HepG2 (cell line): ENCODE results near the gene CNIH3. TPM values are rescaled to one million over a fixed set of nuclear protein-coding genes. Genes with fewer than 3 reads are reported as not detected.

Source experiments
- ATAC-seq: fragments of 200-7000 bp; cut with Tn5 transposase; 3 replicates; pipeline ENCODE4 v1.9.1; 2020; ENCODE audit warnings: mild to moderate bottlenecking, moderate library complexity
- BruUV-seq: library from RNA; stranded (reverse); fragments of 400-500 nt; replicated peaks from 2 replicates; lab custom pipeline; 2021; lab: Mats Ljungman, UMichigan
- CTCF ChIA-PET: fragments of 300-600 bp; formaldehyde crosslinking; extraction: SDS; loops from one replicate; lab custom pipeline; 2021; ENCODE audit warnings: low total read pairs, inconsistent platforms, low intra/inter-chr PET ratio; lab: Yijun Ruan, JAX
- POLR2A ChIA-PET: fragments of 350-600 bp; sonication (Branson Sonifier 250); formaldehyde crosslinking; loops from one replicate; lab custom pipeline; 2020; ENCODE audit warnings: antibody characterized with exemption, inconsistent platforms; lab: Yijun Ruan, JAX
- DNase-seq: peaks from one replicate; pipeline ENCODE4 v3.0.0-alpha.2; 2015; ENCODE audit warnings: low spot score
- FAIRE-seq: peaks from 3 replicates; lab custom pipeline; 2011; peaks lifted over from hg19 to GRCh38; lab: Jason Lieb, UNC
- H2AFZ ChIP-seq: one replicate; pipeline ENCODE4 v1.6.1; 2011; ENCODE audit warnings: low read length, inconsistent platforms
- H3K27ac ChIP-seq: fragments of 300-600 bp; 3 replicates; pipeline ENCODE4 v1.8.0; 2011; ENCODE audit warnings: mixed run types, mild to moderate bottlenecking, mixed read lengths, low read length, inconsistent platforms; ENCODE audit not compliant: insufficient read depth; ENCODE audit errors: extremely low read length
- H3K27me3 ChIP-seq, 2 experiments: fragments of 200-600 bp in 1 of 2; 2 replicates in 1 of 2; 3 replicates in 1 of 2; pipeline versions ENCODE4 v1.6.0 to v1.8.0; 2011; ENCODE audit warnings: low read length in 2 of 2, mild to moderate bottlenecking in 2 of 2, moderate library complexity in 2 of 2, inconsistent platforms in 1 of 2; ENCODE audit not compliant: insufficient read depth in 2 of 2, control insufficient read depth in 1 of 2
- H3K36me3 ChIP-seq, 2 experiments: fragments of 200-600 bp in 1 of 2; replicated peaks in 1 of 2; 2 replicates in 1 of 2; 3 replicates in 1 of 2; pipeline versions ENCODE4 v1.5.1 to v1.8.0; 2011; ENCODE audit warnings: low read length in 2 of 2, inconsistent platforms in 1 of 2; ENCODE audit not compliant: insufficient read depth in 2 of 2, control insufficient read depth in 1 of 2
- H3K4me1 ChIP-seq: 2 replicates; pipeline ENCODE4 v1.5.1; 2012; ENCODE audit warnings: low read length, inconsistent platforms; ENCODE audit not compliant: insufficient read depth
- H3K4me2 ChIP-seq: 2 replicates; pipeline ENCODE4 v1.6.0; 2011; ENCODE audit warnings: low read depth, low read length, inconsistent platforms
- H3K4me3 ChIP-seq, 3 experiments: fragments of 200-600 bp in 1 of 3; sonication (generic), shearing (Covaris generic) in 1 of 3; replicated peaks in 1 of 3; 2 replicates each; pipeline ENCODE4 v1.5.1; 2011 to 2016; ENCODE audit warnings: low read length in 3 of 3, inconsistent platforms in 2 of 3, low read depth in 2 of 3, mild to moderate bottlenecking in 2 of 3, control low read depth in 1 of 3, mixed read lengths in 1 of 3; ENCODE audit not compliant: insufficient read depth in 1 of 3
- H3K79me2 ChIP-seq: one replicate; pipeline ENCODE4 v1.6.1; 2011; ENCODE audit warnings: low read length, inconsistent platforms; ENCODE audit not compliant: insufficient read depth
- H3K9ac ChIP-seq: 2 replicates; pipeline ENCODE4 v1.6.0; 2011; ENCODE audit warnings: mild to moderate bottlenecking, low read depth, low read length, inconsistent platforms; ENCODE audit not compliant: insufficient read depth
- H3K9me3 ChIP-seq: 2 replicates; pipeline ENCODE4 v1.5.1; 2012; ENCODE audit warnings: mild to moderate bottlenecking, low read length
- H4K20me1 ChIP-seq: 2 replicates; pipeline ENCODE4 v1.6.0; 2011; ENCODE audit warnings: inconsistent platforms, mild to moderate bottlenecking, low read length, moderate library complexity; ENCODE audit not compliant: insufficient read depth
- ATF3 ChIP-seq: sonication (generic); formaldehyde crosslinking; IDR thresholded peaks from 2 replicates; pipeline ENCODE4 v1.4.0; 2020; ENCODE audit warnings: missing genetic modification reagents
- ATF7 ChIP-seq, 2 experiments: fragments of 450-650 bp in 1 of 2; sonication (generic) in 1 of 2; formaldehyde crosslinking in 1 of 2; IDR thresholded peaks; 2 replicates each; pipeline versions ENCODE4 v1.4.0 to v1.6.1; 2016 to 2020; ENCODE audit warnings: antibody characterized with exemption in 1 of 2, mild to moderate bottlenecking in 1 of 2, missing genetic modification reagents in 1 of 2
- CHD4 ChIP-seq: fragments of 200-600 bp; sonication (generic); IDR thresholded peaks from 2 replicates; pipeline ENCODE4 v1.7.0; 2017; ENCODE audit warnings: mild to moderate bottlenecking, low read length, borderline replicate concordance
- CSRNP2 ChIP-seq: sonication (generic); formaldehyde crosslinking; conservative IDR thresholded peaks from 2 replicates; pipeline ENCODE4 v1.8.0; 2022; ENCODE audit warnings: low read depth, missing genetic modification reagents
- MAZ ChIP-seq, 2 experiments: sonication (generic) in 1 of 2; formaldehyde crosslinking in 1 of 2; IDR thresholded peaks; 2 replicates each; pipeline versions ENCODE4 v1.5.0 to v1.6.1; 2012 to 2020; ENCODE audit warnings: low read depth in 2 of 2, mild to moderate bottlenecking in 2 of 2, borderline replicate concordance in 1 of 2, improper control_type of control experiment in 1 of 2, low read length in 1 of 2, missing genetic modification reagents in 1 of 2, moderate library complexity in 1 of 2
- NR2C2 ChIP-seq: sonication (generic); formaldehyde crosslinking; IDR thresholded peaks from 2 replicates; pipeline ENCODE4 v1.4.0; 2020; ENCODE audit warnings: missing genetic modification reagents, mild to moderate bottlenecking, moderate library complexity, borderline replicate concordance
- NR2F1 ChIP-seq, 2 experiments: fragments of 450-650 bp in 1 of 2; formaldehyde crosslinking in 1 of 2; IDR thresholded peaks; 2 replicates each; pipeline versions ENCODE4 v1.5.0 to v1.6.1; 2016 to 2020; ENCODE audit warnings: mild to moderate bottlenecking in 1 of 2, missing compliant biosample characterization in 1 of 2, missing genetic modification reagents in 1 of 2, moderate library complexity in 1 of 2
- ONECUT2 ChIP-seq: sonication (generic); formaldehyde crosslinking; IDR thresholded peaks from 2 replicates; pipeline ENCODE4 v1.4.0; 2020; ENCODE audit warnings: missing genetic modification reagents
- SMARCE1 ChIP-seq: fragments of 450-650 bp; IDR thresholded peaks from 2 replicates; pipeline ENCODE4 v1.6.1; 2017; ENCODE audit warnings: borderline replicate concordance
- TBL1XR1 ChIP-seq: fragments of 150-350 bp; IDR thresholded peaks from 2 replicates; pipeline ENCODE4 v1.6.1; 2014; ENCODE audit warnings: borderline replicate concordance, low read length; ENCODE audit not compliant: partially characterized antibody
- ZNF10 ChIP-seq: sonication (generic); formaldehyde crosslinking; IDR thresholded peaks from 2 replicates; pipeline ENCODE4 v1.4.0; 2020; ENCODE audit warnings: mild to moderate bottlenecking, low read depth, missing genetic modification reagents, borderline replicate concordance
- ZNF510 ChIP-seq: sonication (generic); formaldehyde crosslinking; IDR thresholded peaks from 2 replicates; pipeline ENCODE4 v1.4.0; 2020; ENCODE audit warnings: low read depth, mild to moderate bottlenecking, missing genetic modification reagents
- ZNF567 ChIP-seq: sonication (generic); formaldehyde crosslinking; IDR thresholded peaks from 2 replicates; pipeline ENCODE4 v1.8.1; 2023; ENCODE audit warnings: mild to moderate bottlenecking, missing genetic modification reagents, borderline replicate concordance
- ZNF572 ChIP-seq: sonication (generic); formaldehyde crosslinking; IDR thresholded peaks from 2 replicates; pipeline ENCODE4 v1.5.1; 2020; ENCODE audit warnings: mild to moderate bottlenecking, missing genetic modification reagents
- ZNF720 ChIP-seq: sonication (generic); formaldehyde crosslinking; IDR thresholded peaks from 2 replicates; pipeline ENCODE4 v1.4.0; 2020; ENCODE audit warnings: missing genetic modification reagents
- WGBS: methylation state at CpG from one replicate; pipeline ENCODE4 v1.1.6; 2017; ENCODE audit warnings: low lambda C conversion rate; 5-methylcytosine and 5-hydroxymethylcytosine counted together
- in situ Hi-C: cut with HindIII; loops from 2 replicates; pipeline ENCODE4 v1.10.0; 2017; ENCODE audit warnings: low pct_unique_long_range_greater_than_20kb; ENCODE audit not compliant: extremely low pct_ligation_motif_present
- intact Hi-C: fragments of 100-400 bp; cut with micrococcal nuclease; formaldehyde crosslinking; loops from one replicate; pipeline ENCODE4 v1.10.0; 2022; ENCODE audit not compliant: unreplicated experiment
- polyA plus RNA-seq, 8 experiments: library from polyadenylated mRNA; depleted of rRNA in 3 of 8; stranded (reverse) in 7 of 8; unstranded in 1 of 8; fragments of >200 nt; fragmentation: Illumina TruSeq in 4 of 8; extraction: Trizol in 4 of 8; gene quantifications; 2 replicates each; pipeline versions ENCODE4 v1.2.1 to v1.2.3, GENCODE V29; 2011 to 2016; ENCODE audit warnings: low read depth in 4 of 8, missing spikeins in 1 of 8, mixed read lengths in 1 of 8; ENCODE audit not compliant: insufficient read depth in 1 of 8
- total RNA-seq, 5 experiments: library from RNA; depleted of rRNA; stranded (reverse); fragments of >200 nt; fragmentation: Illumina TruSeq; extraction: Trizol; gene quantifications; 2 replicates each; pipeline ENCODE4 v1.2.3, GENCODE V29; 2016; ENCODE audit warnings: low read depth in 1 of 5

CNIH3 gene
- total and polyA plus RNA-seq, 2 of the 13 experiments (the other 11 are each of a cell fraction or from before 2014, with no cell fraction given), result 0.36 to 1.1 TPM

- DNase-seq (no peak), ATAC-seq (no peak), FAIRE-seq (no peak)
- Histone ChIP-seq H3K4me3 (no peak overlapping the region), H3K9me3 (no peaks in the 10 kb centered on the region), H3K79me2 (no peaks in the 10 kb centered on the region), H3K4me1 (peaks cover 16% of the 10 kb centered on the region), H3K9ac (no peak overlapping the region), H2AFZ (no peak overlapping the region), H3K27me3 (no peaks in the 10 kb centered on the region), H4K20me1 (no peaks in the 10 kb centered on the region)
- BruUV-seq, result no TSS peak
- in situ Hi-C loops, result no loop called here
- intact Hi-C loops, result no loop called here
- CTCF ChIA-PET, result no interaction called here
- POLR2A ChIA-PET, result no interaction called here
- peak; percentile 57; the same call in 1 of the 2 replicates for TF ChIP-seq ATF7 (IDR thresholded peaks at IDR 0.05)
- TF ChIP-seq ATF7 (CRISPR knock-in tag; IDR thresholded peaks at IDR 0.05), result no peak
- no peak for TF ChIP-seq TBL1XR1
- TF ChIP-seq ZNF510 (CRISPR knock-in tag), result no peak
- no peak for TF ChIP-seq MAZ (IDR thresholded peaks at IDR 0.05; ENCODE audit: borderline replicate concordance, low read depth, low read length)
- no peak for TF ChIP-seq MAZ (CRISPR knock-in tag; IDR thresholded peaks at IDR 0.05; ENCODE audit: low read depth)
- TF ChIP-seq, all 625 proteins: peak for 1
- Histone ChIP-seq H3K27ac (no peak overlapping the region), H3K4me2 (no peak overlapping the region), H3K36me3 (no peaks in the 10 kb centered on the region)
- 45% methylated on average over 1 of the region's 1 CpG for WGBS
Observed at GRCh38 chr1:224730540-224730939, 114.4 kb downstream of the CNIH3 start.

GRCh38 chr1:224730965-224731364, 114.8 kb downstream of the CNIH3 start:
- ChIA-PET CTCF (no interaction called here), POLR2A (no interaction called here)
- peaks cover 16% of the 10 kb centered on the region for H3K4me1 ChIP-seq
- no peak overlapping the region for H3K27ac ChIP-seq
- intact Hi-C loops, result no loop called here
- H3K79me2 ChIP-seq, result no peaks in the 10 kb centered on the region
- in situ Hi-C loops, result no loop called here
- no peak for FAIRE-seq
- H4K20me1 ChIP-seq, result no peaks in the 10 kb centered on the region
- H3K27me3 ChIP-seq, result no peaks in the 10 kb centered on the region
- H3K9me3 ChIP-seq, result no peaks in the 10 kb centered on the region
- H2AFZ ChIP-seq, result no peak overlapping the region
- no peak overlapping the region for H3K4me3 ChIP-seq
- no peaks in the 10 kb centered on the region for H3K36me3 ChIP-seq
- ATAC-seq, result no peak
- no peak overlapping the region for H3K9ac ChIP-seq
- BruUV-seq, result no TSS peak
- no peak for DNase-seq
- no peak for TF ChIP-seq ZNF720
- TF ChIP-seq SMARCE1, result no peak
- TF ChIP-seq ATF3 (CRISPR knock-in tag), result no peak
- no peak for TF ChIP-seq CSRNP2
- TF ChIP-seq ONECUT2 (CRISPR knock-in tag), result no peak
- TF ChIP-seq ZNF572 (CRISPR knock-in tag), result no peak
- no peak for TF ChIP-seq CHD4
- TF ChIP-seq NR2C2, result no peak
- TF ChIP-seq ZNF10, result no peak
- TF ChIP-seq ZNF567 (CRISPR knock-in tag), result no peak
- TF ChIP-seq NR2F1 (CRISPR knock-in tag; IDR thresholded peaks at IDR 0.05), result no peak
- no peak overlapping the region for H3K4me2 ChIP-seq
